ENCODE results near the gene C1S.

C1S gene

DNA sequence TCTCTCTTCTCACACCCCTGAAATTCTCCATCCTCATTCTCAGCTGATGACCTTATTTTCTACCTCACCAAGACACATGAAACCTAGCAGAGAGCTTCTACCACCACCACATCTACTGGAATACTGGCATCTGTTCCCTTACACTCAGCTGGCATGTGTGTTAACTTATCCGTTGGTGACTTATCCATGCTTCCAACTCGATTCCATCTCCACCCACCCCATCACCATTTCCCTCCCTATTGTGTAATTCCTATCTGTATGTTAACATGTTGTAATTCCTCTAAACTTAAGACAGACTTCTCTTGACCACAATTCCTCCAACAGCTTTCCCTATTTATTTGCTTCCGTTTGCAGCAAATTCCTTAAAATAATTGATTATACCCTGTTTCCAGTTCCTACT is 15.4 kb downstream of the C1S start:
- H3K4me1 ChIP-seq (ENCODE audit: control insufficient read depth, insufficient read depth, low read depth, low read length) = peaks cover 5% of the 10 kb centered on the region
- no peak overlapping the region for H3K4ac ChIP-seq (ENCODE audit: low read depth in 1 of 2, low read length in 2 of 2)
- no peak overlapping the region for H2BK5ac ChIP-seq (ENCODE audit: low read depth, low read length, poor library complexity, severe bottlenecking)
- 78% methylated on average over 3 of the region's 3 CpGs for WGBS
- no peak overlapping the region for H3K18ac ChIP-seq (ENCODE audit: low read depth in 1 of 2, low read length in 2 of 2)
- H4K8ac ChIP-seq (ENCODE audit: low read length) = no peak overlapping the region
- no peak overlapping the region for H2BK15ac ChIP-seq (ENCODE audit: low read depth, poor library complexity, severe bottlenecking)
- H3K9me3 ChIP-seq (ENCODE audit: control insufficient read depth, low read length) = no peaks in the 10 kb centered on the region
- peak; percentile 66 for DNase-seq
- no peak overlapping the region for H2AFZ ChIP-seq (ENCODE audit: low read depth, low read length)
- H3K4me3 ChIP-seq (ENCODE audit: insufficient read depth in 1 of 2, low read depth in 1 of 2, low read length in 2 of 2) = peak overlapping the region in 1 of 2 experiments; percentile 13
- H3K9ac ChIP-seq (ENCODE audit: low read length) = no peak overlapping the region
- H3K36me3 ChIP-seq (ENCODE audit: control insufficient read depth in 1 of 2, insufficient read depth in 2 of 2, low read depth in 1 of 2, low read length in 2 of 2) = peaks cover 0 to 13% of the 10 kb centered on the region in 2 experiments
- no peak overlapping the region for H2BK120ac ChIP-seq (ENCODE audit: low read depth, low read length)
- H3K27ac ChIP-seq (ENCODE audit: low read length, poor library complexity, severe bottlenecking) = no peak overlapping the region
- H3K4me2 ChIP-seq (ENCODE audit: low read length, poor library complexity, severe bottlenecking) = no peak overlapping the region
- no peaks in the 10 kb centered on the region for H3K79me1 ChIP-seq (replicated peaks; ENCODE audit: low read length, poor library complexity, severe bottlenecking)
- no peak overlapping the region for H2AK5ac ChIP-seq (ENCODE audit: low read length, severe bottlenecking)
- H3K27me3 ChIP-seq (ENCODE audit: control insufficient read depth in 1 of 2, insufficient read depth in 1 of 2, low read length in 2 of 2) = no peaks in the 10 kb centered on the region
- H2BK12ac ChIP-seq (ENCODE audit: low read length in 2 of 2) = peak overlapping the region in 1 of 2 experiments; percentile 52
- no peak overlapping the region for H4K91ac ChIP-seq (ENCODE audit: low read length)
- no peak overlapping the region for H3K14ac ChIP-seq (ENCODE audit: low read length in 2 of 2)
- H3K23ac ChIP-seq (ENCODE audit: low read length in 2 of 2) = no peak overlapping the region

DNA sequence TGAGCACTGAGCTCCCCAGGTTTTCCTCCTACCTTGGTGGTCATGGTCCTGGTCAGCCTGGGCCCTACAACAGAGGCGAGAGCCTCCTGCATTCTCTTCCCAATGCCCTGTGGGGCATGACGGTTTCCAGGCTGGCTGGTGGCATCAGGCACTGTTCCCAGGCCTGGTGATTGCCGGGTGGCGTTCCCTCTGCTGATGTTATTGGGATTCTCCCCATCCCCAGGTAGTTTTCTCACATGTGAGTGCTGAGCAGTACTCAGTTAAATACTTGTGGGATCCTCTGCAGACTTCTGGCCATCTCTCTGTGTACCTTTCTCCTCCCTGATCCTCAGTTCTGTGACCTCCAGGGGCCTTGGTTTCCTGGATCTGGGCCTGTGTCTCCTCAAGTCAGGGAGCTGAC is 16.0 kb downstream of the C1S start:
- H3K14ac ChIP-seq (ENCODE audit: low read length in 2 of 2) = no peak overlapping the region
- H3K9ac ChIP-seq (ENCODE audit: low read length) = no peak overlapping the region
- H3K9me3 ChIP-seq (ENCODE audit: control insufficient read depth, low read length) = no peaks in the 10 kb centered on the region
- no peak overlapping the region for H3K23ac ChIP-seq (ENCODE audit: low read length in 2 of 2)
- peaks cover 0 to 17% of the 10 kb centered on the region in 2 experiments for H3K36me3 ChIP-seq (ENCODE audit: control insufficient read depth in 1 of 2, insufficient read depth in 2 of 2, low read depth in 1 of 2, low read length in 2 of 2)
- H3K79me1 ChIP-seq (replicated peaks; ENCODE audit: low read length, poor library complexity, severe bottlenecking) = no peaks in the 10 kb centered on the region
- no peaks in the 10 kb centered on the region for H3K27me3 ChIP-seq (ENCODE audit: control insufficient read depth in 1 of 2, insufficient read depth in 1 of 2, low read length in 2 of 2)
- H2AK5ac ChIP-seq (ENCODE audit: low read length, severe bottlenecking) = no peak overlapping the region
- H2BK120ac ChIP-seq (ENCODE audit: low read depth, low read length) = peak overlapping the region; percentile 81
- peak overlapping the region; percentile 37 to 78 for H2BK12ac ChIP-seq (ENCODE audit: low read length in 2 of 2)
- peak overlapping the region in 1 of 2 experiments; percentile 47 for H3K4ac ChIP-seq (ENCODE audit: low read depth in 1 of 2, low read length in 2 of 2)
- DNase-seq = no peak
- H2BK5ac ChIP-seq (ENCODE audit: low read depth, low read length, poor library complexity, severe bottlenecking) = no peak overlapping the region
- peak overlapping the region in 1 of 2 experiments; percentile 13 for H3K4me3 ChIP-seq (ENCODE audit: insufficient read depth in 1 of 2, low read depth in 1 of 2, low read length in 2 of 2)
- H3K18ac ChIP-seq (ENCODE audit: low read depth in 1 of 2, low read length in 2 of 2) = peak overlapping the region in 1 of 2 experiments; percentile 81
- H3K27ac ChIP-seq (ENCODE audit: low read length, poor library complexity, severe bottlenecking) = no peak overlapping the region
- H2AFZ ChIP-seq (ENCODE audit: low read depth, low read length) = no peak overlapping the region
- H4K91ac ChIP-seq (ENCODE audit: low read length) = peak overlapping the region; percentile 43
- WGBS = 90% methylated on average over 4 of the region's 4 CpGs
- peaks cover 5% of the 10 kb centered on the region for H3K4me1 ChIP-seq (ENCODE audit: control insufficient read depth, insufficient read depth, low read depth, low read length)
- H2BK15ac ChIP-seq (ENCODE audit: low read depth, poor library complexity, severe bottlenecking) = no peak overlapping the region
- H3K4me2 ChIP-seq (ENCODE audit: low read length, poor library complexity, severe bottlenecking) = no peak overlapping the region
- H4K8ac ChIP-seq (ENCODE audit: low read length) = no peak overlapping the region

DNA sequence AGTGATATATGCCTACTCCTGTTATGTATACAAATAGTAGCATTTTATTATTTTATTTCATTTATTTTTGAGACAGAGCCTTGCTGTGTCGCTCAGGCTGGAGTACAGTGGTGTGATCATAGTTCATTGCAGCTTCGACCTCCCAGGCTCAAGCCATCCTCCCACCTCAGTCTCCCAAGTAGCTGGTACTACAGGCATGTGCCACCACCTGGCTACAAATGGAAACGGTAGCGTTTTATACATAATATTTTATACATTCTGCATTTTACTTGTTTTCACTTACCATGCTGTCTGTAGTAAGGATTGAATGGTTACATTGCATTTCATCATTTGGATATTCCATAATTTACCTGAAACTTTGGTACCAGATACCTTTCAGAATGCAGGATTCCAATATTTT is 17.6 kb downstream of the C1S start:
- Histone ChIP-seq H4K8ac (ENCODE audit: low read length) (no peak overlapping the region), H2BK120ac (ENCODE audit: low read depth, low read length) (no peak overlapping the region), H3K4me3 (ENCODE audit: insufficient read depth in 1 of 2, low read depth in 1 of 2, low read length in 2 of 2) (no peak overlapping the region), H3K79me1 (replicated peaks; ENCODE audit: low read length, poor library complexity, severe bottlenecking) (no peaks in the 10 kb centered on the region), H2BK5ac (ENCODE audit: low read depth, low read length, poor library complexity, severe bottlenecking) (no peak overlapping the region), H3K9me3 (ENCODE audit: control insufficient read depth, low read length) (no peaks in the 10 kb centered on the region), H2BK12ac (ENCODE audit: low read length in 2 of 2) (no peak overlapping the region), H4K91ac (ENCODE audit: low read length) (no peak overlapping the region), H3K36me3 (ENCODE audit: control insufficient read depth in 1 of 2, insufficient read depth in 2 of 2, low read depth in 1 of 2, low read length in 2 of 2) (peaks cover 0 to 32% of the 10 kb centered on the region in 2 experiments), H3K9ac (ENCODE audit: low read length) (no peak overlapping the region), H3K27me3 (ENCODE audit: control insufficient read depth in 1 of 2, insufficient read depth in 1 of 2, low read length in 2 of 2) (no peaks in the 10 kb centered on the region), H3K23ac (ENCODE audit: low read length in 2 of 2) (no peak overlapping the region), H3K4ac (ENCODE audit: low read depth in 1 of 2, low read length in 2 of 2) (no peak overlapping the region), H3K4me2 (ENCODE audit: low read length, poor library complexity, severe bottlenecking) (no peak overlapping the region), H3K27ac (ENCODE audit: low read length, poor library complexity, severe bottlenecking) (no peak overlapping the region), H3K14ac (ENCODE audit: low read length in 2 of 2) (no peak overlapping the region), H2BK15ac (ENCODE audit: low read depth, poor library complexity, severe bottlenecking) (no peak overlapping the region), H3K18ac (ENCODE audit: low read depth in 1 of 2, low read length in 2 of 2) (no peak overlapping the region), H3K4me1 (ENCODE audit: control insufficient read depth, insufficient read depth, low read depth, low read length) (peaks cover 5% of the 10 kb centered on the region), H2AK5ac (ENCODE audit: low read length, severe bottlenecking) (no peak overlapping the region), H2AFZ (ENCODE audit: low read depth, low read length) (no peak overlapping the region)
- DNase-seq = no peak
- WGBS = 96% methylated on average over 2 of the region's 4 CpGs

DNA sequence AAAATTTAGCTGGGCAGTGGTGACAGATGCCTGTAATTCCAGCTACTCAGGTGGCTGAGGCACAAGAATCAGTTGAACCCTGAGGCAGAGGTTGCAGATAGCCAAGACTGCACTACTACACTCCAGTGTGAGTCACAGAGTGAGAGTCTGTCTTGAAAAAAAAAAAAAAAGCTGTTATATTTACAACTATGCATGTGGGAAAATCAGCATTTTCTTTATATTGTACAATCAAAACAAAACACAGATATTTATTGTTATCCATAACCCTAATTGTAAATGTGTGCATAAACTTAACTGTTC is 19.3 kb downstream of the C1S start:
- Histone ChIP-seq H3K27ac (ENCODE audit: low read length, poor library complexity, severe bottlenecking) (peak overlapping the region; percentile 81), H3K4me3 (ENCODE audit: insufficient read depth in 1 of 2, low read depth in 1 of 2, low read length in 2 of 2) (no peak overlapping the region), H3K27me3 (ENCODE audit: control insufficient read depth in 1 of 2, insufficient read depth in 1 of 2, low read length in 2 of 2) (no peaks in the 10 kb centered on the region), H2BK120ac (ENCODE audit: low read depth, low read length) (no peak overlapping the region), H3K4me1 (ENCODE audit: control insufficient read depth, insufficient read depth, low read depth, low read length) (peaks cover 5% of the 10 kb centered on the region), H3K4me2 (ENCODE audit: low read length, poor library complexity, severe bottlenecking) (no peak overlapping the region), H4K8ac (ENCODE audit: low read length) (peak overlapping the region; percentile 14), H2BK5ac (ENCODE audit: low read depth, low read length, poor library complexity, severe bottlenecking) (no peak overlapping the region), H3K14ac (ENCODE audit: low read length in 2 of 2) (no peak overlapping the region), H2BK15ac (ENCODE audit: low read depth, poor library complexity, severe bottlenecking) (no peak overlapping the region), H3K4ac (ENCODE audit: low read depth in 1 of 2, low read length in 2 of 2) (peak overlapping the region in 1 of 2 experiments; percentile 55), H3K36me3 (ENCODE audit: control insufficient read depth in 1 of 2, insufficient read depth in 2 of 2, low read depth in 1 of 2, low read length in 2 of 2) (peaks cover 0 to 40% of the 10 kb centered on the region in 2 experiments), H3K9me3 (ENCODE audit: control insufficient read depth, low read length) (no peaks in the 10 kb centered on the region), H3K18ac (ENCODE audit: low read depth in 1 of 2, low read length in 2 of 2) (peak overlapping the region in 1 of 2 experiments; percentile 52), H4K91ac (ENCODE audit: low read length) (no peak overlapping the region), H2BK12ac (ENCODE audit: low read length in 2 of 2) (no peak overlapping the region), H3K23ac (ENCODE audit: low read length in 2 of 2) (no peak overlapping the region), H3K9ac (ENCODE audit: low read length) (peak overlapping the region; percentile 72), H2AK5ac (ENCODE audit: low read length, severe bottlenecking) (no peak overlapping the region), H2AFZ (ENCODE audit: low read depth, low read length) (no peak overlapping the region), H3K79me1 (replicated peaks; ENCODE audit: low read length, poor library complexity, severe bottlenecking) (no peaks in the 10 kb centered on the region)
- peak; percentile 82 for DNase-seq
